ENCODE data around the gene TSNAXIP1.

DNA sequence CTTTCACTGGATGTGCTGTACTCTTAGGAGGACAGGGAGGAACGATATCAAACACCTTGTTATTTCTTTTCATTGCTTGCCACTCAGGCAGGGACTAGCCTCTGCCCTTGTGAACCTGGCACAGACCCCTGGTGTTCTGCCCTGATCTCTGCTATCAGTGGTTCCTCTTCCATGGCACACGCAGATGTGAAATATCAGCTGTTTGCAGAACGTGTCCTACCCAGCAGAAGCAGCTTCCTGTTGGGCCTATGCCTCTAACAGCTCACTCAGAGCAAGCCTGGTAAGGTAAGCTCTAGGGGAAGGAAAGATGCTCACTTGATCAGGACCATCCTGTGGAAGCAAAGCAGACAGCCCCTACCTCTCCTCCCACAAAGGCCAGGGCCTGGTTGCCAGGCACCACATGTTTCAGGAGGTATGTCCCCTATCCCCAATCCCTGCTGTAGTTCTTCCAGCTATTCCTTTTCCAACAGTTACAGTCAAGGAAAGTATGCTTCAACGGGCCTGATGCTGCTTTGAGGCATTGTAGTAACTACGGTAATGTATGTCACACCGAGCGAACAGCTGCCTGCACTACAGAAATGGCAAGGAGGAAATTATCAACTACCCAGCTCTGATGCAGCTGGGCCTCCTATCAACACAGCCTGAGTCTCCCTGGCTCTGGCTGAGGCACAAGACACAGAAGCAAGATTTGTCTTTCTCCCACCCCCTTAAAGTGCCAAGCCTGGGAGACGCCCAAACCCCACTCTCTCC is 46.3 kb upstream of the TSNAXIP1 start:
- TF ChIP-seq POLR2A (IDR thresholded peaks at IDR 0.05; ENCODE audit: low read depth, low read length) (no peak), CTCF (IDR thresholded peaks at IDR 0.05 in 2 of 3, conservative IDR thresholded peaks at IDR 0.05 in 1 of 3; ENCODE audit: control insufficient read depth in 2 of 3, extremely low read depth in 1 of 3, insufficient read depth in 1 of 3, low read depth in 3 of 3, low read length in 3 of 3) (no peak), TCF12 (IDR thresholded peaks at IDR 0.05; ENCODE audit: low read depth, low read length) (no peak), KDM1A (IDR thresholded peaks at IDR 0.05; ENCODE audit: borderline replicate concordance) (no peak)
